HepG2 (cell line): ENCODE measurements around the gene STX10. TPM values are rescaled to one million over a fixed set of nuclear protein-coding genes. Genes with fewer than 3 reads are reported as not detected.
A peak's percentile ranks its signal among the peaks of the same experiment; 100 is the strongest.

Source experiments
- AKAP8 ChIP-seq: sonication (generic); formaldehyde crosslinking; IDR thresholded peaks from 2 replicates; pipeline ENCODE4 v1.5.1; 2020; ENCODE audit warnings: mild to moderate bottlenecking, missing genetic modification reagents
- ARNTL ChIP-seq: sonication (generic); formaldehyde crosslinking; IDR thresholded peaks from 2 replicates; pipeline ENCODE4 v1.4.0; 2020; ENCODE audit warnings: mild to moderate bottlenecking, missing genetic modification reagents
- XRCC5 ChIP-seq: fragments of 200-400 bp; formaldehyde crosslinking; optimal IDR thresholded peaks from 2 replicates; pipeline ENCODE3; 2017; ENCODE audit warnings: mild to moderate bottlenecking, low read length
- ZBTB1 ChIP-seq: sonication (generic); formaldehyde crosslinking; IDR thresholded peaks from 2 replicates; pipeline ENCODE4 v1.4.0; 2020; ENCODE audit warnings: missing genetic modification reagents, borderline replicate concordance
- ZBTB3 ChIP-seq: sonication (generic); formaldehyde crosslinking; IDR thresholded peaks from 2 replicates; pipeline ENCODE4 v1.4.0; 2020; ENCODE audit warnings: low read depth, mild to moderate bottlenecking, moderate library complexity, missing genetic modification reagents, borderline replicate concordance
- ZNF382 ChIP-seq: sonication (generic); formaldehyde crosslinking; IDR thresholded peaks from 2 replicates; pipeline ENCODE4 v1.5.0; 2020; ENCODE audit warnings: missing genetic modification reagents, mild to moderate bottlenecking, borderline replicate concordance
- ZNF709 ChIP-seq: sonication (generic); formaldehyde crosslinking; IDR thresholded peaks from 2 replicates; pipeline ENCODE4 v1.5.0; 2020; ENCODE audit warnings: mild to moderate bottlenecking, missing genetic modification reagents
- polyA plus RNA-seq, 8 experiments: library from polyadenylated mRNA; depleted of rRNA in 3 of 8; stranded (reverse) in 7 of 8; unstranded in 1 of 8; fragments of >200 nt; fragmentation: Illumina TruSeq in 4 of 8; extraction: Trizol in 4 of 8; gene quantifications; 2 replicates each; pipeline versions ENCODE4 v1.2.1 to v1.2.3, GENCODE V29; 2011 to 2016; ENCODE audit warnings: low read depth in 4 of 8, missing spikeins in 1 of 8, mixed read lengths in 1 of 8; ENCODE audit not compliant: insufficient read depth in 1 of 8
- total RNA-seq, 5 experiments: library from RNA; depleted of rRNA; stranded (reverse); fragments of >200 nt; fragmentation: Illumina TruSeq; extraction: Trizol; gene quantifications; 2 replicates each; pipeline ENCODE4 v1.2.3, GENCODE V29; 2016; ENCODE audit warnings: low read depth in 1 of 5
- TF ChIP-seq, protein P1 (sequence below): sonication (generic); formaldehyde crosslinking; IDR thresholded peaks from 2 replicates; pipeline ENCODE4 v1.5.1; 2020; ENCODE audit warnings: missing genetic modification reagents, mild to moderate bottlenecking, borderline replicate concordance
- TF ChIP-seq, protein P2 (sequence below): IDR thresholded peaks from 2 replicates; pipeline ENCODE4 v1.6.1; 2016
- TF ChIP-seq, protein P3 (sequence below): sonication (generic); formaldehyde crosslinking; IDR thresholded peaks from 2 replicates; pipeline ENCODE4 v1.5.0; 2020; ENCODE audit warnings: mild to moderate bottlenecking, missing genetic modification reagents, borderline replicate concordance
- TF ChIP-seq, protein P4 (sequence below): sonication (generic); formaldehyde crosslinking; IDR thresholded peaks from 2 replicates; pipeline ENCODE4 v1.4.0; 2020; ENCODE audit warnings: missing genetic modification reagents; ENCODE audit errors: not compliant biosample characterization
- TF ChIP-seq, protein P5 (sequence below): sonication (generic); formaldehyde crosslinking; IDR thresholded peaks from 2 replicates; pipeline ENCODE4 v1.9.0; 2022; ENCODE audit warnings: low read depth, missing genetic modification reagents

The STX10 gene
- total and polyA plus RNA-seq, 2 of the 13 experiments (the other 11 are each of a cell fraction or from before 2014, with no cell fraction given), result 47.9 to 66.4 TPM

DNA sequence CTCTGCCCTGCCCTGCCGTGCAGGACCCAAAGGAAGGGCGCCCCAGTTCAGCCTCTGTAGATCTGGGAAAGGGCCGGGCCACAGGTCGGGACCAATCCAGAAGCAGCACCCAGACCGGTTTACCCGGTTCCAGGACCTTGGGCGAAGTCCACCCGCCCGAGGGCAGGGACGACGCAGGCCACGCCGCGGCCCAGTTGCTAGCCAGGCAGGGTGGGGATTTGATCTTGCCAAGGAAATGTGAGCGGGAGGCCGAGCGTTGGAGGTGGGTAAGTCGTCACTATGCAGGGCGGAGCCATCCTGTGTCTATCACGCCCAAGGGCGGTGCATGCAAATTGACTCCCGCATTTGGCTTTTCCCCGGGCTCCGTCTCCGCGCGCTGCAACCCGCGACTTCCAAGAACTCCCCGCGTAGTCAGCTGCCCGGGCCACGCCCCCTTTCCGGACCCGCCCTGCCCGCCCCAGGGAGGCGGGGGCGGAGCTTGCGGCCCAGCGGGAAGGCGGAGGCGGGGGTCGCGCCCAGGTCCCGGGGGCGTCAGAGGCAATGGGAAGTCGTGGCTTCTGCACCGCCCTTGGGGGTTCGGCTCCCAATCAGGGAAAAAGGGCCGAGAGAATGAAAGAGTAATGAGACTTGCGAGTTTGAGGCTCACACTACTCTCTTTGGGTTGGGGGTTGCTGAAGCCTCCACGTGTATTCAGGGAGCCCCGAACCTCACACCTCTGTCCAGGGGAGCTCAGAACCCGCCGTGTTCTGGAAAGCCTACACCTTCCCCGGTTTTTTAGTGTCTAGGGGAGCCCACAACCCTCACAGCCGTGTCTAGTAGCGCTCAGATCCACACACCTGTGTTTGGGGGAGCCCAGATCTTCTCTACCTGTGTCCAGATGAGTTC is 12.8 kb upstream of the STX10 start (continued):
- TF ChIP-seq ARNTL (CRISPR knock-in tag) (no peak; the same call in 1 of the 2 replicates), ZBTB1 (CRISPR knock-in tag) (0 out of 2 replicates have a peak, but pooled peaks have one; percentile 48), XRCC5 (peak; percentile 58), ZBTB3 (peak; percentile 50; the same call in 1 of the 2 replicates), ZNF382 (CRISPR knock-in tag) (no peak), ZNF709 (CRISPR knock-in tag) (peak; percentile 79), AKAP8 (CRISPR knock-in tag) (peak; percentile 76; the same call in 1 of the 2 replicates)
- TF ChIP-seq, protein P1, sequence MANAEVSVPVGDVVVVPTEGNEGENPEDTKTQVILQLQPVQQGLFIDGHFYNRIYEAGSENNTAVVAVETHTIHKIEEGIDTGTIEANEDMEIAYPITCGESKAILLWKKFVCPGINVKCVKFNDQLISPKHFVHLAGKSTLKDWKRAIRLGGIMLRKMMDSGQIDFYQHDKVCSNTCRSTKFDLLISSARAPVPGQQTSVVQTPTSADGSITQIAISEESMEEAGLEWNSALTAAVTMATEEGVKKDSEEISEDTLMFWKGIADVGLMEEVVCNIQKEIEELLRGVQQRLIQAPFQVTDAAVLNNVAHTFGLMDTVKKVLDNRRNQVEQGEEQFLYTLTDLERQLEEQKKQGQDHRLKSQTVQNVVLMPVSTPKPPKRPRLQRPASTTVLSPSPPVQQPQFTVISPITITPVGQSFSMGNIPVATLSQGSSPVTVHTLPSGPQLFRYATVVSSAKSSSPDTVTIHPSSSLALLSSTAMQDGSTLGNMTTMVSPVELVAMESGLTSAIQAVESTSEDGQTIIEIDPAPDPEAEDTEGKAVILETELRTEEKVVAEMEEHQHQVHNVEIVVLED (CRISPR knock-in tag), result peak; percentile 77
- TF ChIP-seq, protein P2, sequence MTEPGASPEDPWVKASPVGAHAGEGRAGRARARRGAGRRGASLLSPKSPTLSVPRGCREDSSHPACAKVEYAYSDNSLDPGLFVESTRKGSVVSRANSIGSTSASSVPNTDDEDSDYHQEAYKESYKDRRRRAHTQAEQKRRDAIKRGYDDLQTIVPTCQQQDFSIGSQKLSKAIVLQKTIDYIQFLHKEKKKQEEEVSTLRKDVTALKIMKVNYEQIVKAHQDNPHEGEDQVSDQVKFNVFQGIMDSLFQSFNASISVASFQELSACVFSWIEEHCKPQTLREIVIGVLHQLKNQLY (CRISPR knock-in tag), result peak; percentile 69
- TF ChIP-seq, protein P3, sequence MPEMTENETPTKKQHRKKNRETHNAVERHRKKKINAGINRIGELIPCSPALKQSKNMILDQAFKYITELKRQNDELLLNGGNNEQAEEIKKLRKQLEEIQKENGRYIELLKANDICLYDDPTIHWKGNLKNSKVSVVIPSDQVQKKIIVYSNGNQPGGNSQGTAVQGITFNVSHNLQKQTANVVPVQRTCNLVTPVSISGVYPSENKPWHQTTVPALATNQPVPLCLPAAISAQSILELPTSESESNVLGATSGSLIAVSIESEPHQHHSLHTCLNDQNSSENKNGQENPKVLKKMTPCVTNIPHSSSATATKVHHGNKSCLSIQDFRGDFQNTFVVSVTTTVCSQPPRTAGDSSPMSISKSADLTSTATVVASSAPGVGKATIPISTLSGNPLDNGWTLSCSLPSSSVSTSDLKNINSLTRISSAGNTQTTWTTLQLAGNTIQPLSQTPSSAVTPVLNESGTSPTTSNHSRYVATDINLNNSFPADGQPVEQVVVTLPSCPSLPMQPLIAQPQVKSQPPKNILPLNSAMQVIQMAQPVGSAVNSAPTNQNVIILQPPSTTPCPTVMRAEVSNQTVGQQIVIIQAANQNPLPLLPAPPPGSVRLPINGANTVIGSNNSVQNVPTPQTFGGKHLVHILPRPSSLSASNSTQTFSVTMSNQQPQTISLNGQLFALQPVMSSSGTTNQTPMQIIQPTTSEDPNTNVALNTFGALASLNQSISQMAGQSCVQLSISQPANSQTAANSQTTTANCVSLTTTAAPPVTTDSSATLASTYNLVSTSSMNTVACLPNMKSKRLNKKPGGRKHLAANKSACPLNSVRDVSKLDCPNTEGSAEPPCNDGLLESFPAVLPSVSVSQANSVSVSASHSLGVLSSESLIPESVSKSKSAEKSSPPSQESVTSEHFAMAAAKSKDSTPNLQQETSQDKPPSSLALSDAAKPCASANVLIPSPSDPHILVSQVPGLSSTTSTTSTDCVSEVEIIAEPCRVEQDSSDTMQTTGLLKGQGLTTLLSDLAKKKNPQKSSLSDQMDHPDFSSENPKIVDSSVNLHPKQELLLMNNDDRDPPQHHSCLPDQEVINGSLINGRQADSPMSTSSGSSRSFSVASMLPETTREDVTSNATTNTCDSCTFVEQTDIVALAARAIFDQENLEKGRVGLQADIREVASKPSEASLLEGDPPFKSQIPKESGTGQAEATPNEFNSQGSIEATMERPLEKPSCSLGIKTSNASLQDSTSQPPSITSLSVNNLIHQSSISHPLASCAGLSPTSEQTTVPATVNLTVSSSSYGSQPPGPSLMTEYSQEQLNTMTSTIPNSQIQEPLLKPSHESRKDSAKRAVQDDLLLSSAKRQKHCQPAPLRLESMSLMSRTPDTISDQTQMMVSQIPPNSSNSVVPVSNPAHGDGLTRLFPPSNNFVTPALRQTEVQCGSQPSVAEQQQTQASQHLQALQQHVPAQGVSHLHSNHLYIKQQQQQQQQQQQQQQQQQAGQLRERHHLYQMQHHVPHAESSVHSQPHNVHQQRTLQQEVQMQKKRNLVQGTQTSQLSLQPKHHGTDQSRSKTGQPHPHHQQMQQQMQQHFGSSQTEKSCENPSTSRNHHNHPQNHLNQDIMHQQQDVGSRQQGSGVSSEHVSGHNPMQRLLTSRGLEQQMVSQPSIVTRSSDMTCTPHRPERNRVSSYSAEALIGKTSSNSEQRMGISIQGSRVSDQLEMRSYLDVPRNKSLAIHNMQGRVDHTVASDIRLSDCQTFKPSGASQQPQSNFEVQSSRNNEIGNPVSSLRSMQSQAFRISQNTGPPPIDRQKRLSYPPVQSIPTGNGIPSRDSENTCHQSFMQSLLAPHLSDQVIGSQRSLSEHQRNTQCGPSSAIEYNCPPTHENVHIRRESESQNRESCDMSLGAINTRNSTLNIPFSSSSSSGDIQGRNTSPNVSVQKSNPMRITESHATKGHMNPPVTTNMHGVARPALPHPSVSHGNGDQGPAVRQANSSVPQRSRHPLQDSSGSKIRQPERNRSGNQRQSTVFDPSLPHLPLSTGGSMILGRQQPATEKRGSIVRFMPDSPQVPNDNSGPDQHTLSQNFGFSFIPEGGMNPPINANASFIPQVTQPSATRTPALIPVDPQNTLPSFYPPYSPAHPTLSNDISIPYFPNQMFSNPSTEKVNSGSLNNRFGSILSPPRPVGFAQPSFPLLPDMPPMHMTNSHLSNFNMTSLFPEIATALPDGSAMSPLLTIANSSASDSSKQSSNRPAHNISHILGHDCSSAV, result 0 out of 2 replicates have a peak, but pooled peaks have one; percentile 41
- TF ChIP-seq, protein P4, sequence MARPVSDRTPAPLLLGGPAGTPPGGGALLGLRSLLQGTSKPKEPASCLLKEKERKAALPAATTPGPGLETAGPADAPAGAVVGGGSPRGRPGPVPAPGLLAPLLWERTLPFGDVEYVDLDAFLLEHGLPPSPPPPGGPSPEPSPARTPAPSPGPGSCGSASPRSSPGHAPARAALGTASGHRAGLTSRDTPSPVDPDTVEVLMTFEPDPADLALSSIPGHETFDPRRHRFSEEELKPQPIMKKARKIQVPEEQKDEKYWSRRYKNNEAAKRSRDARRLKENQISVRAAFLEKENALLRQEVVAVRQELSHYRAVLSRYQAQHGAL (CRISPR knock-in tag), result no peak
- TF ChIP-seq, protein P5, sequence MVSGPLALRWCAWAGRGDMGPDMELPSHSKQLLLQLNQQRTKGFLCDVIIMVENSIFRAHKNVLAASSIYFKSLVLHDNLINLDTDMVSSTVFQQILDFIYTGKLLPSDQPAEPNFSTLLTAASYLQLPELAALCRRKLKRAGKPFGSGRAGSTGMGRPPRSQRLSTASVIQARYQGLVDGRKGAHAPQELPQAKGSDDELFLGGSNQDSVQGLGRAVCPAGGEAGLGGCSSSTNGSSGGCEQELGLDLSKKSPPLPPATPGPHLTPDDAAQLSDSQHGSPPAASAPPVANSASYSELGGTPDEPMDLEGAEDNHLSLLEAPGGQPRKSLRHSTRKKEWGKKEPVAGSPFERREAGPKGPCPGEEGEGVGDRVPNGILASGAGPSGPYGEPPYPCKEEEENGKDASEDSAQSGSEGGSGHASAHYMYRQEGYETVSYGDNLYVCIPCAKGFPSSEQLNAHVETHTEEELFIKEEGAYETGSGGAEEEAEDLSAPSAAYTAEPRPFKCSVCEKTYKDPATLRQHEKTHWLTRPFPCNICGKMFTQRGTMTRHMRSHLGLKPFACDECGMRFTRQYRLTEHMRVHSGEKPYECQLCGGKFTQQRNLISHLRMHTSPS (CRISPR knock-in tag), result peak; percentile 84
